ENCODE data around the gene NIT1.

DNA sequence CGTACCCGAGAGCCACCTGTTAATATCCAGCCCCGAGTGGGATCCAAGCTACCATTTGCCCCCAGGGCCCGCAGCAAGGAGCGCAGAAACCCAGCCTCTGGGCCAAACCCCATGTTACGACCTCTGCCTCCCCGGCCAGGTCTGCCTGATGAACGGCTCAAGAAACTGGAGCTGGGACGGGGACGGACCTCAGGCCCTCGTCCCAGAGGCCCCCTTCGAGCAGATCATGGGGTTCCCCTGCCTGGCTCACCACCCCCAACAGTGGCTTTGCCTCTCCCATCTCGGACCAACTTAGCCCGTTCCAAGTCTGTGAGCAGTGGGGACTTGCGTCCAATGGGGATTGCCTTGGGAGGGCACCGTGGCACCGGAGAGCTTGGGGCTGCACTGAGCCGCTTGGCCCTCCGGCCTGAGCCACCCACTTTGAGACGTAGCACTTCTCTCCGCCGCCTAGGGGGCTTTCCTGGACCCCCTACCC lies 42.8 kb downstream of the NIT1 start:
- TF ChIP-seq, protein P1, sequence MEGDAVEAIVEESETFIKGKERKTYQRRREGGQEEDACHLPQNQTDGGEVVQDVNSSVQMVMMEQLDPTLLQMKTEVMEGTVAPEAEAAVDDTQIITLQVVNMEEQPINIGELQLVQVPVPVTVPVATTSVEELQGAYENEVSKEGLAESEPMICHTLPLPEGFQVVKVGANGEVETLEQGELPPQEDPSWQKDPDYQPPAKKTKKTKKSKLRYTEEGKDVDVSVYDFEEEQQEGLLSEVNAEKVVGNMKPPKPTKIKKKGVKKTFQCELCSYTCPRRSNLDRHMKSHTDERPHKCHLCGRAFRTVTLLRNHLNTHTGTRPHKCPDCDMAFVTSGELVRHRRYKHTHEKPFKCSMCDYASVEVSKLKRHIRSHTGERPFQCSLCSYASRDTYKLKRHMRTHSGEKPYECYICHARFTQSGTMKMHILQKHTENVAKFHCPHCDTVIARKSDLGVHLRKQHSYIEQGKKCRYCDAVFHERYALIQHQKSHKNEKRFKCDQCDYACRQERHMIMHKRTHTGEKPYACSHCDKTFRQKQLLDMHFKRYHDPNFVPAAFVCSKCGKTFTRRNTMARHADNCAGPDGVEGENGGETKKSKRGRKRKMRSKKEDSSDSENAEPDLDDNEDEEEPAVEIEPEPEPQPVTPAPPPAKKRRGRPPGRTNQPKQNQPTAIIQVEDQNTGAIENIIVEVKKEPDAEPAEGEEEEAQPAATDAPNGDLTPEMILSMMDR (conservative IDR thresholded peaks at IDR 0.05): no peak
- TF ChIP-seq ZFX (IDR thresholded peaks at IDR 0.05): no peak

Measured in C4-2B (cell line).